Calu3 (cell line): ENCODE data around the gene SLC2A14. TPM values are rescaled to one million over a fixed set of nuclear protein-coding genes. Genes with fewer than 3 reads are reported as not detected.
"Not testable (repeated sequence)": the region's sequence is repeated elsewhere in the genome, so short reads cannot be mapped to it uniquely, and the experiment has no call there.

Experiments used
- BruUV-seq: library from RNA; stranded (reverse); fragments of 400-500 nt; replicated peaks from 2 replicates; lab custom pipeline; 2021; lab: Mats Ljungman, UMichigan
- CTCF ChIA-PET: fragments of 300-600 bp; sonication (Branson Sonifier 250); formaldehyde crosslinking; loops from one replicate; lab custom pipeline; 2022; ENCODE audit warnings: antibody characterized with exemption; lab: Charles Lee
- DNase-seq: peaks from one replicate; pipeline ENCODE4 v3.0.0; 2022
- H3K27ac Mint-ChIP-seq: one replicate; pipeline ENCODE4 v1.8.0; 2022; ENCODE audit warnings: mixed read lengths; ENCODE audit not compliant: unreplicated experiment
- H3K27me3 Mint-ChIP-seq: one replicate; pipeline ENCODE4 v1.8.0; 2022; ENCODE audit warnings: mixed read lengths; ENCODE audit not compliant: unreplicated experiment
- H3K36me3 Mint-ChIP-seq: one replicate; pipeline ENCODE4 v1.8.0; 2022; ENCODE audit warnings: mild to moderate bottlenecking, moderate library complexity, mixed read lengths; ENCODE audit not compliant: insufficient read depth, unreplicated experiment
- H3K4me1 Mint-ChIP-seq: one replicate; pipeline ENCODE4 v1.8.0; 2022; ENCODE audit warnings: mild to moderate bottlenecking, low read depth, mixed read lengths; ENCODE audit not compliant: unreplicated experiment
- H3K4me3 Mint-ChIP-seq: one replicate; pipeline ENCODE4 v1.8.0; 2022; ENCODE audit warnings: mild to moderate bottlenecking, low read depth, moderate library complexity, mixed read lengths; ENCODE audit not compliant: unreplicated experiment
- H3K9me3 Mint-ChIP-seq: one replicate; pipeline ENCODE4 v1.8.0; 2022; ENCODE audit warnings: low read depth, mixed read lengths; ENCODE audit not compliant: unreplicated experiment
- intact Hi-C: fragments of 100-400 bp; cut with micrococcal nuclease; formaldehyde crosslinking; loops from one replicate; pipeline ENCODE4 v1.10.0; 2022; ENCODE audit not compliant: unreplicated experiment
- total RNA-seq: library from RNA; stranded (reverse); gene quantifications from 2 replicates; pipeline ENCODE4 v1.2.3, GENCODE V29; 2022
- TF ChIP-seq, protein P1 (sequence below): fragments of 200-600 bp; IDR thresholded peaks from one replicate; pipeline ENCODE4 v1.8.0; 2022; ENCODE audit warnings: antibody characterized with exemption; ENCODE audit not compliant: unreplicated experiment

SLC2A14 gene
- total RNA-seq, 1 experiment from 2014 or later, result not detected

DNA sequence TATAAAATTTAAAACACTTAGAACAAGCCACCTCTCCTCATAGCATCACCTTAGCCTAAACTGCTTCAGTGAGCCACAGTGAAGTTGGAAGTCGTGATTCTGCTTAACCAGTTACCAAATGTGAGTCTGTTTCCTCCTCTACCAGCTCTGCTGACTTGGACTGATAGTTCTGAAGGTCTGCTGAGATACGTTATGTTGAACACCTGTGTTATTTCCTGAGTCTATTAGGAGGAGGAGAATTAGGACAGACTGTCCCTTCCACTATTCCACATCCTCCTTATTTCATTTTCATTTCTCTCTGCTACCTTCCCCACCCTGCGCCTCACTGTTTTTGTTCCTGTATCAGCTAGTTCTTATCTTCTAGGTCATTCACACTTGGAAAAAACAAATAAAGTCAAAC lies 2.4 kb downstream of the SLC2A14 start:
- Mint-ChIP-seq H3K27ac (no peak overlapping the region), H3K9me3 (no peaks in the 10 kb centered on the region), H3K36me3 (no peaks in the 10 kb centered on the region), H3K27me3 (peaks cover 11% of the 10 kb centered on the region), H3K4me1 (no peaks in the 10 kb centered on the region), H3K4me3 (no peak overlapping the region)
- BruUV-seq, result no TSS peak
- intact Hi-C loops, result no loop called here
- TF ChIP-seq, protein P1, sequence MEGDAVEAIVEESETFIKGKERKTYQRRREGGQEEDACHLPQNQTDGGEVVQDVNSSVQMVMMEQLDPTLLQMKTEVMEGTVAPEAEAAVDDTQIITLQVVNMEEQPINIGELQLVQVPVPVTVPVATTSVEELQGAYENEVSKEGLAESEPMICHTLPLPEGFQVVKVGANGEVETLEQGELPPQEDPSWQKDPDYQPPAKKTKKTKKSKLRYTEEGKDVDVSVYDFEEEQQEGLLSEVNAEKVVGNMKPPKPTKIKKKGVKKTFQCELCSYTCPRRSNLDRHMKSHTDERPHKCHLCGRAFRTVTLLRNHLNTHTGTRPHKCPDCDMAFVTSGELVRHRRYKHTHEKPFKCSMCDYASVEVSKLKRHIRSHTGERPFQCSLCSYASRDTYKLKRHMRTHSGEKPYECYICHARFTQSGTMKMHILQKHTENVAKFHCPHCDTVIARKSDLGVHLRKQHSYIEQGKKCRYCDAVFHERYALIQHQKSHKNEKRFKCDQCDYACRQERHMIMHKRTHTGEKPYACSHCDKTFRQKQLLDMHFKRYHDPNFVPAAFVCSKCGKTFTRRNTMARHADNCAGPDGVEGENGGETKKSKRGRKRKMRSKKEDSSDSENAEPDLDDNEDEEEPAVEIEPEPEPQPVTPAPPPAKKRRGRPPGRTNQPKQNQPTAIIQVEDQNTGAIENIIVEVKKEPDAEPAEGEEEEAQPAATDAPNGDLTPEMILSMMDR, result no peak
- DNase-seq, result no peak
- CTCF ChIA-PET, result no interaction called here

DNA sequence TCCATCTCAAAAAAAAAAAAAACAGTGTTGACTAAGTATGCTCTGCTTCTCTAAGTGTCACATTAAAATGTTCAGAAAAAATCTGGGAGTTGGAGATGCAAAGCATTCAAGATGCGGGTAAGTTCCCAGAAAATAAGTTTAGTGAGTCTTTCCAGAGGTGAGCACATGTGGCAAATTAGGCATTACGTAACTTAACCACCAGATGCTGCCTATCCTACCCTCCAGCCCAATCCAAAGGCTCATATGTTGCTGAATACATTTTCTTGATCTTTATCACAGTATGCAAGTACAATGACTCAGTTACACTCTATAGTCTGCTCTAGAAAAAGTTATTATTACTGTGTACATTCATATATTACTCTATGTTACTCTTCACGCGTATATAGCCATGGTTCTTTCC lies 3.6 kb downstream of the SLC2A14 start:
- DNase-seq, result no peak
- no peak overlapping the region for H3K4me3 Mint-ChIP-seq
- H3K27me3 Mint-ChIP-seq, result peaks cover 11% of the 10 kb centered on the region
- CTCF ChIA-PET, result no interaction called here
- BruUV-seq, result no TSS peak
- intact Hi-C loops, result no loop called here
- H3K36me3 Mint-ChIP-seq, result no peaks in the 10 kb centered on the region
- H3K9me3 Mint-ChIP-seq, result no peaks in the 10 kb centered on the region
- TF ChIP-seq, protein P1, result no peak
- no peak overlapping the region for H3K27ac Mint-ChIP-seq
- no peaks in the 10 kb centered on the region for H3K4me1 Mint-ChIP-seq

DNA sequence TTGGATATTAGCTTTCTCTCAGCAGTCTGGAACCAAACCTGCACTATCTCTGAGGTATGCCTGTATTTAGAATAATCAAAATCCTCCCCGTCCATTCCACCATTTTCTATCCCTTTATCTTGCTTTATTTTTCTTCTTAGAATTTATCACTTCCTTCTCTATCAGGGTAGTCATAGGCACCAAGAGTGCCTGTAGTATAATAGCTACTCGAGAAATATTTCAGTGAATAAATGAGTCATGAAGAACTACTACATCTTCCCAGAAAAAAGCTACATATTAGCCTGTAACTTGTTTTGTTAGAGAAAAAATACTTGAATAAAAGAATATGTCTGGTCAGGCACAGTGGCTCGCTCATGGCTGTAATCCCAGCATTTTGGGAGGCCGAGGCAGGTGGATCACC lies 4.3 kb downstream of the SLC2A14 start:
- Mint-ChIP-seq H3K27ac (no peak overlapping the region), H3K4me1 (no peaks in the 10 kb centered on the region), H3K4me3 (no peak overlapping the region), H3K36me3 (no peaks in the 10 kb centered on the region), H3K27me3 (peaks cover 11% of the 10 kb centered on the region), H3K9me3 (no peaks in the 10 kb centered on the region)
- CTCF ChIA-PET, result no interaction called here
- no TSS peak for BruUV-seq
- intact Hi-C loops, result no loop called here
- DNase-seq, result no peak
- TF ChIP-seq, protein P1, result no peak

DNA sequence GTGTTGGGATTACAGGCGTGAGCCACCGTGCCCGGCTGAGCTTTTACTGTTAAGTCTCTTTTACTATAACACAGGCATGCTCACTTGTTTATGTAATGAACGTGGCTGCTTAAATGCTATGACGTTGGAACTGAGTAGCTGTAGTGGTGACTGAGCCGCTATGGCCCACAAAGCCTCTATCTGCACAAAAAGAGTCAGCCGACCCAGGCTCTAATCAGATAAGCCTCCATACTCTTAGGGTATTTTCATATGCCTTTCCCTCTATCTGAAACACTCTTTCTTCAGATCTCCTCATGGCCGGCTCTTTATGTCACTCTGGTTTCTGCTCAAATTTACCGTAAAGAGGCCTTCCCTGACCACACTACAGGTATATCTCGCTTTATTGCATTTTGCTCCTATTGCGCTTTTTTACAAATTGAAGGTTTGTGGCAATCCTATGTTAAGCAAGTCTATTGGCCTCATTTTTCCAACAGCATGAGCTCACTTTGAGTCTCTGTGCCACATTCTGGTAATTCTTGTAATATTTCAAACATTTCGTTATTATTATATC lies 8.0 kb downstream of the SLC2A14 start:
- Mint-ChIP-seq H3K4me3 (no peak overlapping the region), H3K27ac (no peak overlapping the region), H3K27me3 (peaks cover 13% of the 10 kb centered on the region), H3K4me1 (peaks cover 8% of the 10 kb centered on the region), H3K36me3 (no peaks in the 10 kb centered on the region), H3K9me3 (no peaks in the 10 kb centered on the region)
- CTCF ChIA-PET, result interaction anchor here (1.0 kb wide), 1 partner anchor 68 kb away, joined by 3 read pairs; no protein-coding TSS in a partner anchor
- DNase-seq, result no peak
- TF ChIP-seq, protein P1, result no peak
- no TSS peak for BruUV-seq
- intact Hi-C loops, result no loop called here

DNA sequence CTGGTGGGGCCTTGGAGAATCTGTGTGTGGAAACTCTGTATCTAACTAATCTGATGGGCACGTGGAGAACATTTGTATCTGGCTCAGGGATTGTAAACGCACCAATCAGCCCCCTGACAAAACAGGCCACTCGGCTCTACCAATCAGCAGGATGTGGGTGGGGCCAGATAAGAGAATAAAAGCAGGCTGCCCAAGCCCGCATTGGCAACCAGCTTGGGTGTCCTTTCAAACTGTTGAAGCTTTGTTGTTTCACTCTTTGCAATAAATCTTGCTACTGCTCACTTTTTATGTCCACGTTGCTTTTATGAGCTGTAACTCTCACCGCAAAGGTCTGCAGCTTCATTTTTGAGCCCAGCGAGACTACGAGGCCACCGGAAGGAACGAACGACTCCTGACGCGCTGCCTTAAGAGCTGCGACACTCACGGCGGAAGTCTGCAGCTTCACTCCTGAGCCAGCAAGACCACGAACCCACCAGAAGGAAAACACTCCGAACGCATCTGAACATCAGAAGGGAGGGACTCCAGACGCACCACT lies 9.8 kb downstream of the SLC2A14 start:
- H3K4me3 Mint-ChIP-seq, H3K4me1 Mint-ChIP-seq, H3K9me3 Mint-ChIP-seq, intact Hi-C loops, BruUV-seq, H3K36me3 Mint-ChIP-seq, H3K27ac Mint-ChIP-seq, DNase-seq: not testable (repeated sequence)
- CTCF ChIA-PET, result interaction anchor here (0.7 to 0.8 kb wide), 2 partner anchors 79 to 1810 kb away, joined by 3 to 11 read pairs; no protein-coding TSS in a partner anchor
- H3K27me3 Mint-ChIP-seq, result peaks cover 22% of the 10 kb centered on the region

DNA sequence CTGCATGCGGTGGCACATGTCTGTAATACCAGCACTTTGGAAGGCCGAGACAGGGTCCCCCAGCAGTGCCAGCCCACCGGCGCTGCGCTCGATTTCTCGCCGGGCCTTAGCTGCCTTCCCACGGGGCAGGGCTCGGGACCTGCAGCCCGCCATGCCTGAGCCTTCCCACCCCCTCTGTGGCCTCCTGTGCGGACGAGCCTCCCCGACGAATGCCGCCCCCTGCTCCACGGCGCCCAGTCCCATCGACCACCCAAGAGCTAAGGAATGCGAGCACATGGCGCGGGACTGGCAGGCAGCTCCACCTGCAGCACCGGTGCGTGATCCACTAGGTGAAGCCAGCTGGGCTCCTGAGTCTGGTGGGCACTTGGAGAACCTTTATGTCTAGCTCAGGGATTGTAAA lies 10.4 kb downstream of the SLC2A14 start:
- H3K36me3 Mint-ChIP-seq, H3K4me1 Mint-ChIP-seq, intact Hi-C loops, DNase-seq, BruUV-seq, H3K9me3 Mint-ChIP-seq, H3K27ac Mint-ChIP-seq, H3K4me3 Mint-ChIP-seq: not testable (repeated sequence)
- H3K27me3 Mint-ChIP-seq, result peaks cover 22% of the 10 kb centered on the region
- CTCF ChIA-PET, result interaction anchor here (0.7 to 3.2 kb wide), 2 partner anchors 71 to 1809 kb away, joined by 11 to 34 read pairs; no protein-coding TSS in a partner anchor
